OCI-LY1 (cell line): Measurements from ENCODE around the gene TMEM235.

Source experiments
- EZH2 ChIP-seq: fragments of 200-600 bp; sonication (generic), shearing (Covaris generic); IDR thresholded peaks from 2 replicates; pipeline ENCODE4 v1.8.0; 2017; ENCODE audit warnings: borderline replicate concordance, mixed run types, mild to moderate bottlenecking, antibody characterized with exemption, low read length, moderate library complexity, mixed read lengths
- TF ChIP-seq, protein P1 (sequence below): fragments of 200-600 bp; sonication (generic), shearing (Covaris generic); IDR thresholded peaks from 2 replicates; pipeline ENCODE4 v1.5.1; 2017; ENCODE audit warnings: mild to moderate bottlenecking, antibody characterized with exemption, low read length, moderate library complexity, mixed read lengths

DNA sequence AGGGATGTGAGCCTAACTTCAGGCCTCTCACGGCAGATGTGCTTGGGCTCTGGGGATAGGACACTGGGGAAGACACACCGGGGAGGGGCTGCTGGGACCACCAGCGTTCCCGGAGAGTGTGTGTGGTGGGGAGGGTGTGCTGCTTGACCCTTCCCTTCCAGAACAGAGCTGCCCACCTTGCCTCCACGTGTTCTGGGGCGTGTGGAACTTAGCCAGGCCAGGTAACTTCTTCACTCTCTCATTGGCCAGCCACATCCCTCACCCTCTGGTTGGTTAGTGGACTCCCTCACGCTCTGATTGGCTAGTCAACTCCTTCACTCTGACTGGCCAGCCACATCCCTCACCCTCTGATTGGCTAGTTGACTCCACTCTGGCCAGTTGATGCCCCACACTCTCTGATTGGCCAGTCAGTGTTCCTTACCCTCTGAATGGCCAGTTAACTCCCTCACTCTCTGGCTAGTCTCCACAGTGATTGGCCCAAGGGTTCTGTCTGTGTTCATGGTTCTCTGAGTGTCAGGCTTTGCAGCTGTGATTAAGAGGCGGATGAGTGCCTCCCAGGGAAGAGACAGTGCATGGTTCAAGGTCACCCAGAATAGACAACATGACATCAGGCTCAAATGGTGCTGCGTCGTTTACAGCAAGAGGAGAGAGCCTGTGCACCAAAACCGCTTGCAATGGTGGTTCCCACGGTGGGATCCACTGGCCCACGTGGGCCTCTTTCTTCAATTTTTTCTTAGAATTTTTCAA lies 10.0 kb downstream of the TMEM235 start:
- TF ChIP-seq, protein P1, sequence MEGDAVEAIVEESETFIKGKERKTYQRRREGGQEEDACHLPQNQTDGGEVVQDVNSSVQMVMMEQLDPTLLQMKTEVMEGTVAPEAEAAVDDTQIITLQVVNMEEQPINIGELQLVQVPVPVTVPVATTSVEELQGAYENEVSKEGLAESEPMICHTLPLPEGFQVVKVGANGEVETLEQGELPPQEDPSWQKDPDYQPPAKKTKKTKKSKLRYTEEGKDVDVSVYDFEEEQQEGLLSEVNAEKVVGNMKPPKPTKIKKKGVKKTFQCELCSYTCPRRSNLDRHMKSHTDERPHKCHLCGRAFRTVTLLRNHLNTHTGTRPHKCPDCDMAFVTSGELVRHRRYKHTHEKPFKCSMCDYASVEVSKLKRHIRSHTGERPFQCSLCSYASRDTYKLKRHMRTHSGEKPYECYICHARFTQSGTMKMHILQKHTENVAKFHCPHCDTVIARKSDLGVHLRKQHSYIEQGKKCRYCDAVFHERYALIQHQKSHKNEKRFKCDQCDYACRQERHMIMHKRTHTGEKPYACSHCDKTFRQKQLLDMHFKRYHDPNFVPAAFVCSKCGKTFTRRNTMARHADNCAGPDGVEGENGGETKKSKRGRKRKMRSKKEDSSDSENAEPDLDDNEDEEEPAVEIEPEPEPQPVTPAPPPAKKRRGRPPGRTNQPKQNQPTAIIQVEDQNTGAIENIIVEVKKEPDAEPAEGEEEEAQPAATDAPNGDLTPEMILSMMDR: no peak
- TF ChIP-seq EZH2: no peak
